ENCODE data around the gene LRRN2. TPM values are rescaled to one million over a fixed set of nuclear protein-coding genes. Genes with fewer than 3 reads are reported as not detected.

The LRRN2 gene
- total and polyA plus RNA-seq, 9 of the 15 experiments (the other 6 are each of a cell fraction or from before 2014, with no cell fraction given): 0.05 TPM; not detected in 8

DNA sequence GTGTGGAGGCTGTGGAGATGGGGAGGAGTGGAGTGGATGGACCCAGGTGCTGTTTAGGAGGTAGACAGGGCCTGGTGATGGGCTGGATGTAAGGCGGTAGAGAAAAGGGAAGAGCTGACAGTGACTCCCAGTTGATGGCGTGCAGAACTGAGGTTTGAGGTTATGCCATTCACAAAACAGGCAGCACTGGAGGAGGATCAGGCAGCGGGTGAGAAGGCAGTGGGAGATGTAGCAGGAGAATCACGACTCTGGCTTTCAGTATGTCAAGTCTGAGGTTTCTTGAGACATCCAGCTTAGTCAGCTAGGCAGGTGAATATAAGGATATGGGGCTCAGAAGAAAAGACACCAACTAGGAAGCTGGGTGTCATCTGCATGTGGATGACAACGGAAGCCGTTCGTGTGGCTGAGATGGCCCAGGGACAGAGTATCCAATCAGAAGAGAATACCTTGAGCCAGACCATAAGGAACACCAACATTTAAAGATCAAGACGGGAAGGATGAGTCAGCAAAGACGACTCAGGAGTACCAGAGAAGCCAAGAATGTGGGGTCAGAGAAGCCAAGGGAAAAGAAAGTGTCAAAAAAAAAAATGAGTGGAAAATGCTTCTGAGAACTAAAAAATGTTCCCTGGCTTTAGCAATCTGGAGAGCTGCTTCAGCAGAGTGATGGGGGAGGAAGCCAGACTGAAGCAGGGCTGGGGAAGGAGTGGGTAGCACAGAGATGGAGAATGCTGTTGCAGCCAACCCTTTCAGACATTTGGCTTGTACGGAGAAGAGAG is 15.2 kb downstream of the LRRN2 start (continued):
- TF ChIP-seq, protein P1, sequence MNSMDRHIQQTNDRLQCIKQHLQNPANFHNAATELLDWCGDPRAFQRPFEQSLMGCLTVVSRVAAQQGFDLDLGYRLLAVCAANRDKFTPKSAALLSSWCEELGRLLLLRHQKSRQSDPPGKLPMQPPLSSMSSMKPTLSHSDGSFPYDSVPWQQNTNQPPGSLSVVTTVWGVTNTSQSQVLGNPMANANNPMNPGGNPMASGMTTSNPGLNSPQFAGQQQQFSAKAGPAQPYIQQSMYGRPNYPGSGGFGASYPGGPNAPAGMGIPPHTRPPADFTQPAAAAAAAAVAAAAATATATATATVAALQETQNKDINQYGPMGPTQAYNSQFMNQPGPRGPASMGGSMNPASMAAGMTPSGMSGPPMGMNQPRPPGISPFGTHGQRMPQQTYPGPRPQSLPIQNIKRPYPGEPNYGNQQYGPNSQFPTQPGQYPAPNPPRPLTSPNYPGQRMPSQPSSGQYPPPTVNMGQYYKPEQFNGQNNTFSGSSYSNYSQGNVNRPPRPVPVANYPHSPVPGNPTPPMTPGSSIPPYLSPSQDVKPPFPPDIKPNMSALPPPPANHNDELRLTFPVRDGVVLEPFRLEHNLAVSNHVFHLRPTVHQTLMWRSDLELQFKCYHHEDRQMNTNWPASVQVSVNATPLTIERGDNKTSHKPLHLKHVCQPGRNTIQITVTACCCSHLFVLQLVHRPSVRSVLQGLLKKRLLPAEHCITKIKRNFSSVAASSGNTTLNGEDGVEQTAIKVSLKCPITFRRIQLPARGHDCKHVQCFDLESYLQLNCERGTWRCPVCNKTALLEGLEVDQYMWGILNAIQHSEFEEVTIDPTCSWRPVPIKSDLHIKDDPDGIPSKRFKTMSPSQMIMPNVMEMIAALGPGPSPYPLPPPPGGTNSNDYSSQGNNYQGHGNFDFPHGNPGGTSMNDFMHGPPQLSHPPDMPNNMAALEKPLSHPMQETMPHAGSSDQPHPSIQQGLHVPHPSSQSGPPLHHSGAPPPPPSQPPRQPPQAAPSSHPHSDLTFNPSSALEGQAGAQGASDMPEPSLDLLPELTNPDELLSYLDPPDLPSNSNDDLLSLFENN (IDR thresholded peaks at IDR 0.05; ENCODE audit: low read depth in 2 of 2, low read length in 2 of 2): no peak
- TF ChIP-seq CBX1 (IDR thresholded peaks at IDR 0.05; ENCODE audit: low read depth) (no peak), XRCC3 (IDR thresholded peaks at IDR 0.05) (no peak), CTBP1 (IDR thresholded peaks at IDR 0.05; ENCODE audit: borderline replicate concordance) (peak; percentile 52), TCFL5 (CRISPR knock-in tag; conservative IDR thresholded peaks at IDR 0.05) (no peak), FOXM1 (IDR thresholded peaks at IDR 0.05; ENCODE audit: low read depth) (0 out of 2 replicates have a peak, but pooled peaks have one; percentile 18), FOXM1 (CRISPR knock-in tag; IDR thresholded peaks at IDR 0.05; ENCODE audit: low read depth) (no peak), HDAC2 (IDR thresholded peaks at IDR 0.05) (0 out of 2 replicates have a peak, but pooled peaks have one; percentile 46), ZNF347 (CRISPR knock-in tag; IDR thresholded peaks at IDR 0.05; ENCODE audit: low read depth) (no peak), ZNF699 (CRISPR knock-in tag; IDR thresholded peaks at IDR 0.05; ENCODE audit: insufficient replicate concordance) (no peak), SIN3A (IDR thresholded peaks at IDR 0.05; ENCODE audit: borderline replicate concordance in 2 of 2, control insufficient read depth in 1 of 2, low read depth in 2 of 2, low read length in 2 of 2) (no peak), HNRNPL (IDR thresholded peaks at IDR 0.05; ENCODE audit: low read depth, low read length) (no peak), MAFF (IDR thresholded peaks at IDR 0.05; ENCODE audit: low read length) (peak; percentile 89), ZNF695 (CRISPR knock-in tag; IDR thresholded peaks at IDR 0.05) (no peak)
- TF ChIP-seq, protein P2, sequence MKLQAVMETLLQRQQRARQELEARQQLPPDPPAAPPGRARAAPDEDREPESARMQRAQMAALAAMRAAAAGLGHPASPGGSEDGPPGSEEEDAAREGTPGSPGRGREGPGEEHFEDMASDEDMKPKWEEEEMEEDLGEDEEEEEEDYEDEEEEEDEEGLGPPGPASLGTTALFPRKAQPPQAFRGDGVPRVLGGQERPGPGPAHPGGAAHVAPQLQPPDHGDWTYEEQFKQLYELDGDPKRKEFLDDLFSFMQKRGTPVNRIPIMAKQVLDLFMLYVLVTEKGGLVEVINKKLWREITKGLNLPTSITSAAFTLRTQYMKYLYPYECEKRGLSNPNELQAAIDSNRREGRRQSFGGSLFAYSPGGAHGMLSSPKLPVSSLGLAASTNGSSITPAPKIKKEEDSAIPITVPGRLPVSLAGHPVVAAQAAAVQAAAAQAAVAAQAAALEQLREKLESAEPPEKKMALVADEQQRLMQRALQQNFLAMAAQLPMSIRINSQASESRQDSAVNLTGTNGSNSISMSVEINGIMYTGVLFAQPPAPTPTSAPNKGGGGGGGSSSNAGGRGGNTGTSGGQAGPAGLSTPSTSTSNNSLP (IDR thresholded peaks at IDR 0.05; ENCODE audit: borderline replicate concordance, low read depth, low read length): no peak
- TF ChIP-seq, protein P3, sequence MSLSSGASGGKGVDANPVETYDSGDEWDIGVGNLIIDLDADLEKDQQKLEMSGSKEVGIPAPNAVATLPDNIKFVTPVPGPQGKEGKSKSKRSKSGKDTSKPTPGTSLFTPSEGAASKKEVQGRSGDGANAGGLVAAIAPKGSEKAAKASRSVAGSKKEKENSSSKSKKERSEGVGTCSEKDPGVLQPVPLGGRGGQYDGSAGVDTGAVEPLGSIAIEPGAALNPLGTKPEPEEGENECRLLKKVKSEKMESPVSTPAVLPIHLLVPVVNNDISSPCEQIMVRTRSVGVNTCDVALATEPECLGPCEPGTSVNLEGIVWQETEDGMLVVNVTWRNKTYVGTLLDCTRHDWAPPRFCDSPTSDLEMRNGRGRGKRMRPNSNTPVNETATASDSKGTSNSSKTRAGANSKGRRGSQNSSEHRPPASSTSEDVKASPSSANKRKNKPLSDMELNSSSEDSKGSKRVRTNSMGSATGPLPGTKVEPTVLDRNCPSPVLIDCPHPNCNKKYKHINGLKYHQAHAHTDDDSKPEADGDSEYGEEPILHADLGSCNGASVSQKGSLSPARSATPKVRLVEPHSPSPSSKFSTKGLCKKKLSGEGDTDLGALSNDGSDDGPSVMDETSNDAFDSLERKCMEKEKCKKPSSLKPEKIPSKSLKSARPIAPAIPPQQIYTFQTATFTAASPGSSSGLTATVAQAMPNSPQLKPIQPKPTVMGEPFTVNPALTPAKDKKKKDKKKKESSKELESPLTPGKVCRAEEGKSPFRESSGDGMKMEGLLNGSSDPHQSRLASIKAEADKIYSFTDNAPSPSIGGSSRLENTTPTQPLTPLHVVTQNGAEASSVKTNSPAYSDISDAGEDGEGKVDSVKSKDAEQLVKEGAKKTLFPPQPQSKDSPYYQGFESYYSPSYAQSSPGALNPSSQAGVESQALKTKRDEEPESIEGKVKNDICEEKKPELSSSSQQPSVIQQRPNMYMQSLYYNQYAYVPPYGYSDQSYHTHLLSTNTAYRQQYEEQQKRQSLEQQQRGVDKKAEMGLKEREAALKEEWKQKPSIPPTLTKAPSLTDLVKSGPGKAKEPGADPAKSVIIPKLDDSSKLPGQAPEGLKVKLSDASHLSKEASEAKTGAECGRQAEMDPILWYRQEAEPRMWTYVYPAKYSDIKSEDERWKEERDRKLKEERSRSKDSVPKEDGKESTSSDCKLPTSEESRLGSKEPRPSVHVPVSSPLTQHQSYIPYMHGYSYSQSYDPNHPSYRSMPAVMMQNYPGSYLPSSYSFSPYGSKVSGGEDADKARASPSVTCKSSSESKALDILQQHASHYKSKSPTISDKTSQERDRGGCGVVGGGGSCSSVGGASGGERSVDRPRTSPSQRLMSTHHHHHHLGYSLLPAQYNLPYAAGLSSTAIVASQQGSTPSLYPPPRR (CRISPR knock-in tag; IDR thresholded peaks at IDR 0.05; ENCODE audit: borderline replicate concordance): no peak

Data from K562 (cell line).